ENCODE data around the gene UBTF. TPM values are rescaled to one million over a fixed set of nuclear protein-coding genes. Genes with fewer than 3 reads are reported as not detected.
A peak's percentile ranks its signal among the peaks of the same experiment; 100 is the strongest.

The UBTF gene
- total RNA-seq, 1 experiment from 2014 or later: 114 TPM

GRCh38 chr17:44217738-44218343 is 1.6 kb downstream of the UBTF start:
- CTCF ChIA-PET: interaction anchor here (1.0 kb wide), 1 partner anchor 14 kb away, joined by 5 read pairs; no protein-coding TSS in a partner anchor
- Histone ChIP-seq H3K27ac (ENCODE audit: low read depth, low read length, poor library complexity, severe bottlenecking) (peak overlapping the region; percentile 93), H3K27me3 (replicated peaks; ENCODE audit: insufficient read depth, low read depth, low read length, poor library complexity) (no peaks in the 10 kb centered on the region), H3K4me1 (ENCODE audit: insufficient read depth, low read length, poor library complexity, severe bottlenecking) (peaks cover 9% of the 10 kb centered on the region), H3K9me3 (ENCODE audit: low read depth, low read length, poor library complexity, severe bottlenecking) (no peaks in the 10 kb centered on the region), H3K36me3 (ENCODE audit: insufficient read depth, low read length, poor library complexity, severe bottlenecking) (peaks cover 30% of the 10 kb centered on the region), H3K4me3 (ENCODE audit: low read depth, low read length, poor library complexity, severe bottlenecking) (peak overlapping the region; percentile 72)
- intact Hi-C loops (cut with micrococcal nuclease; ENCODE audit: unreplicated experiment): no loop called here
- no peak for DNase-seq (ENCODE audit: low spot score)
- TF ChIP-seq CTCF (conservative IDR thresholded peaks at IDR 0.05; ENCODE audit: low read depth, low read length): no peak
- no peak for TF ChIP-seq EZH2 (IDR thresholded peaks at IDR 0.05; ENCODE audit: borderline replicate concordance, low read depth, low read length, poor library complexity, severe bottlenecking)
- TSS peak; percentile 25 for BruUV-seq (replicated peaks)
- POLR2A ChIA-PET (ENCODE audit: low non-redundant PET): interaction anchor here (0.6 kb wide), 2 partner anchors 46 to 136 kb away, joined by 3 to 10 read pairs; no protein-coding TSS in a partner anchor

- intact Hi-C loops (cut with micrococcal nuclease; ENCODE audit: unreplicated experiment): no loop called here
- no peaks in the 10 kb centered on the region for H3K27me3 ChIP-seq (replicated peaks; ENCODE audit: insufficient read depth, low read depth, low read length, poor library complexity)
- BruUV-seq (replicated peaks): no TSS peak
- CTCF ChIA-PET: no interaction called here
- TF ChIP-seq CTCF (conservative IDR thresholded peaks at IDR 0.05; ENCODE audit: low read depth, low read length) (no peak), EZH2 (IDR thresholded peaks at IDR 0.05; ENCODE audit: borderline replicate concordance, low read depth, low read length, poor library complexity, severe bottlenecking) (no peak)
- H3K4me3 ChIP-seq (ENCODE audit: low read depth, low read length, poor library complexity, severe bottlenecking): peak overlapping the region; percentile 72
- POLR2A ChIA-PET (ENCODE audit: low non-redundant PET): no interaction called here
- DNase-seq (ENCODE audit: low spot score): no peak
- H3K36me3 ChIP-seq (ENCODE audit: insufficient read depth, low read length, poor library complexity, severe bottlenecking): peaks cover 30% of the 10 kb centered on the region
- no peak overlapping the region for H3K27ac ChIP-seq (ENCODE audit: low read depth, low read length, poor library complexity, severe bottlenecking)
- H3K9me3 ChIP-seq (ENCODE audit: low read depth, low read length, poor library complexity, severe bottlenecking): no peaks in the 10 kb centered on the region
- peaks cover 9% of the 10 kb centered on the region for H3K4me1 ChIP-seq (ENCODE audit: insufficient read depth, low read length, poor library complexity, severe bottlenecking)
Observed at GRCh38 chr17:44216694-44217093, 2.8 kb downstream of the UBTF start.

- Histone ChIP-seq H3K36me3 (ENCODE audit: insufficient read depth, low read length, poor library complexity, severe bottlenecking) (peaks cover 30% of the 10 kb centered on the region), H3K27ac (ENCODE audit: low read depth, low read length, poor library complexity, severe bottlenecking) (no peak overlapping the region), H3K4me3 (ENCODE audit: low read depth, low read length, poor library complexity, severe bottlenecking) (no peak overlapping the region), H3K4me1 (ENCODE audit: insufficient read depth, low read length, poor library complexity, severe bottlenecking) (peaks cover 9% of the 10 kb centered on the region), H3K9me3 (ENCODE audit: low read depth, low read length, poor library complexity, severe bottlenecking) (no peaks in the 10 kb centered on the region), H3K27me3 (replicated peaks; ENCODE audit: insufficient read depth, low read depth, low read length, poor library complexity) (no peaks in the 10 kb centered on the region)
- CTCF ChIA-PET: no interaction called here
- POLR2A ChIA-PET (ENCODE audit: low non-redundant PET): no interaction called here
- no peak for DNase-seq (ENCODE audit: low spot score)
- no TSS peak for BruUV-seq (replicated peaks)
- no peak for TF ChIP-seq CTCF (conservative IDR thresholded peaks at IDR 0.05; ENCODE audit: low read depth, low read length)
- no peak for TF ChIP-seq EZH2 (IDR thresholded peaks at IDR 0.05; ENCODE audit: borderline replicate concordance, low read depth, low read length, poor library complexity, severe bottlenecking)
- intact Hi-C loops (cut with micrococcal nuclease; ENCODE audit: unreplicated experiment): no loop called here
Observed at GRCh38 chr17:44216173-44216572, 3.3 kb downstream of the UBTF start.

Data from A673 (cell line).